ENCODE measurements around the gene DNPH1.

Gene DNPH1

GRCh38 chr6:43247114-43247999, 18.1 kb upstream of the DNPH1 start:
- TF ChIP-seq, protein P1, sequence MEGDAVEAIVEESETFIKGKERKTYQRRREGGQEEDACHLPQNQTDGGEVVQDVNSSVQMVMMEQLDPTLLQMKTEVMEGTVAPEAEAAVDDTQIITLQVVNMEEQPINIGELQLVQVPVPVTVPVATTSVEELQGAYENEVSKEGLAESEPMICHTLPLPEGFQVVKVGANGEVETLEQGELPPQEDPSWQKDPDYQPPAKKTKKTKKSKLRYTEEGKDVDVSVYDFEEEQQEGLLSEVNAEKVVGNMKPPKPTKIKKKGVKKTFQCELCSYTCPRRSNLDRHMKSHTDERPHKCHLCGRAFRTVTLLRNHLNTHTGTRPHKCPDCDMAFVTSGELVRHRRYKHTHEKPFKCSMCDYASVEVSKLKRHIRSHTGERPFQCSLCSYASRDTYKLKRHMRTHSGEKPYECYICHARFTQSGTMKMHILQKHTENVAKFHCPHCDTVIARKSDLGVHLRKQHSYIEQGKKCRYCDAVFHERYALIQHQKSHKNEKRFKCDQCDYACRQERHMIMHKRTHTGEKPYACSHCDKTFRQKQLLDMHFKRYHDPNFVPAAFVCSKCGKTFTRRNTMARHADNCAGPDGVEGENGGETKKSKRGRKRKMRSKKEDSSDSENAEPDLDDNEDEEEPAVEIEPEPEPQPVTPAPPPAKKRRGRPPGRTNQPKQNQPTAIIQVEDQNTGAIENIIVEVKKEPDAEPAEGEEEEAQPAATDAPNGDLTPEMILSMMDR (conservative IDR thresholded peaks at IDR 0.05; ENCODE audit: low read depth) = no peak
- H3K27ac ChIP-seq = no peak overlapping the region
- ChIA-PET POLR2A (ENCODE audit: low non-redundant PET) (no interaction called here), CTCF (no interaction called here)
- peak; percentile 81 for DNase-seq (ENCODE audit: low spot score)

DNA sequence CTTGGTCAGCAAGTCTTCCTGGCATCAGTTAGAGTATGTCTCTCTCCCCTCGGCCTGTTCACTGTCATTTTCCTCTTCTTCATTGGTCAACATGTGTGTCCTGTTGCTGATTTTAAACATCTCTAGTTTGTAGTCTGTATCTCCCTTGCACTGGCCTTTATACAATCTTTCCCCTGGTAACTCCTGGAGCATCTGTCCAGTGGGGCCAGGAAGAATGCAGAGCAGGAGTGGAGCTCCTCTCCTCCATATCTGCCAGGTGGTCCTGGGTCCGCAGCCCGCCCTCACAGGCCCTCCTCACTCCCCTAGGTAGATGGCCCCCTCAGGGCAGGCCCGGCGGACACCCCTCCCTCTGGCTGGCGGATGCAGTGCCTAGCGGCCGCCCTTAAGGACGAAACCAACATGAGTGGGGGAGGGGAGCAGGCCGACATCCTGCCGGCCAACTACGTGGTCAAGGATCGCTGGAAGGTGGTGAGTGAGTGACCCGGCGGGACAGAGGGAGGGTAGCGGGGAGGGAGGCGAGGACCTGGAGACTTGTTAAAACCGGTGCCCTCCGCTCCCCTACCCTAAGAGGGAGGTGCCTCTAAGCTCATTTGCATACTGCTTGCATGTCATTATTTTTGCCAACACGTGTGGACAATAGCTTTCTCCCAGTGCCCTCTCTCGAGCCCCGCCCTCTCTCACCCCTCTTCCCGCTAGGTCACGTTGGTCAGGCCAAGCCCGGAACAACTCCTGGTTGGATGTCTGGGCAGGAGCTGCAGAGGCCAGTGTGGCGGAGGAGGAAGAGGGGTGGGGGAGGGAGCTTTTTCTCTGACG, 17.2 kb upstream of the DNPH1 start:
- CTCF ChIA-PET = no interaction called here

DNA sequence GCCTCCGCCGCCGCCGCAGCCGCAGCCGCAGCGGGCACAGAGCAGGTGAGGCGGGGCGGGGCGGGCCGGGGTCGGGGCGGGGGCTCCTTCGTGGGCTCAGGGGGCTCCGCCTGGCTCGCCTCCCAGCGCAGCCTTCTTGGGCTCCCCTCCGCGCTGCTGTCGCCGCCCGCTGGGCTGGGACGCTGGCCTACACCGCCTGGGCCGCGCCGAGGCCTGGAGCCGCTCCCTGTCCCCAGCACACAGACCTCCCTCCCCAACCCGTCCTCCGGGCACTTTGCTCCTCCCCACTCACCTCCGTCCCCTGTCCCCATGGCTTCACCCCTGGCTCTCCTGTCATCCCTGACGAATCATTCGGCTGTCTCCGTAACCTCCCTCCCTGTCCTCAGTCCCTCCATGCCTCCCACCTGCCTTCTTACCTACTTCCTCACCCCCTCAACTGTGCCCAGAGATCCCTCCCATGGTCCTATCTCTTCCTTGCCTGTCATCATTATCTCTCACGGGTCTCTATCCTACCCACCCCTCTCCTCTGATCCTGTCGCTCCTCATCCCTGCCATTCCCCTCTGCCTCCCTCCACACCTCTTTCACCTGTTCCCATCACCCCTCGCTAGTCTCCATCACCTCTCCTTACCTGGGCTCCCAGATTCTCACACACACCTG, 14.5 kb upstream of the DNPH1 start:
- no peak overlapping the region for H3K27ac ChIP-seq
- POLR2A ChIA-PET (ENCODE audit: low non-redundant PET) = interaction anchor here (0.6 kb wide), 1 partner anchor 74 kb away, joined by 3 read pairs; no protein-coding TSS in a partner anchor
- TF ChIP-seq, protein P1 (conservative IDR thresholded peaks at IDR 0.05; ENCODE audit: low read depth) = no peak
- CTCF ChIA-PET = no interaction called here
- no peak for DNase-seq (ENCODE audit: low spot score)

More for the DNA sequence above, 17.2 kb upstream of the DNPH1 start:
- POLR2A ChIA-PET (ENCODE audit: low non-redundant PET) = no interaction called here
- no peak for DNase-seq (ENCODE audit: low spot score)
- TF ChIP-seq, protein P1 (conservative IDR thresholded peaks at IDR 0.05; ENCODE audit: low read depth) = no peak
- H3K27ac ChIP-seq = no peak overlapping the region

GRCh38 chr6:43242908-43243663, 13.8 kb upstream of the DNPH1 start, which contains the start of gene TTBK1:
Gene TTBK1, plus strand, starts transcription at chr6:43243481. Its CDS starts 3,180 bp downstream, at chr6:43246661.
- POLR2A ChIA-PET (ENCODE audit: low non-redundant PET) = interaction anchor here (0.6 kb wide), 1 partner anchor 73 kb away, joined by 3 read pairs; no protein-coding TSS in a partner anchor
- CTCF ChIA-PET = no interaction called here
- H3K27ac ChIP-seq = no peak within 1 kb of the TSS
- TF ChIP-seq, protein P1 (conservative IDR thresholded peaks at IDR 0.05; ENCODE audit: low read depth) = no peak
- no peak for DNase-seq (ENCODE audit: low spot score)

GRCh38 chr6:43241446-43241845, 12.2 kb upstream of the DNPH1 start:
- ChIA-PET CTCF (interaction anchor here (1.2 kb wide), 1 partner anchor 13 kb away, joined by 3 read pairs; the partner anchor contains the start of gene DNPH1), POLR2A (ENCODE audit: low non-redundant PET) (interaction anchor here (0.6 kb wide), 1 partner anchor 25 kb away, joined by 5 read pairs; no protein-coding TSS in a partner anchor)
- TF ChIP-seq, protein P1 (conservative IDR thresholded peaks at IDR 0.05; ENCODE audit: low read depth) = no peak
- H3K27ac ChIP-seq = no peak overlapping the region
- DNase-seq (ENCODE audit: low spot score) = no peak
